Jurkat, Clone E6-1 (cell line): ENCODE measurements around the gene GDNF.
"Not testable (repeated sequence)": the region's sequence is repeated elsewhere in the genome, so short reads cannot be mapped to it uniquely, and the experiment has no call there.

Experiments used
- DNase-seq: peaks from one replicate; pipeline ENCODE4 v3.0.0-alpha.2; 2011; ENCODE audit warnings: low read depth, low spot score
- H3K4me3 ChIP-seq: 2 replicates; pipeline ENCODE4 v1.5.1; 2011; ENCODE audit warnings: mild to moderate bottlenecking, low read length, control low read depth, moderate library complexity

The GDNF gene

GRCh38 chr5:37830348-37830747, 9.5 kb downstream of the GDNF start:
- no peak overlapping the region for H3K4me3 ChIP-seq
- DNase-seq = no peak

- H3K4me3 ChIP-seq = no peak overlapping the region
- DNase-seq = peak; percentile 6
These were observed 14.4 kb downstream of the GDNF start for GRCh38 chr5:37825334-37825915.

GRCh38 chr5:37823433-37824152, 16.2 kb downstream of the GDNF start:
- no peak for DNase-seq
- no peak overlapping the region for H3K4me3 ChIP-seq

- no peak for DNase-seq
- H3K4me3 ChIP-seq = no peak overlapping the region
These were observed 23.0 kb downstream of the GDNF start for GRCh38 chr5:37816883-37817282.

- DNase-seq = no peak
- H3K4me3 ChIP-seq = no peak overlapping the region
These were observed 23.5 kb downstream of the GDNF start for GRCh38 chr5:37816331-37816730.

GRCh38 chr5:37815913-37816312, 23.9 kb downstream of the GDNF start:
- no peak for DNase-seq
- H3K4me3 ChIP-seq = no peak overlapping the region

- DNase-seq = peak; percentile 25
- no peak overlapping the region for H3K4me3 ChIP-seq
These were observed 25.1 kb downstream of the GDNF start for GRCh38 chr5:37814699-37815098.

GRCh38 chr5:37812365-37812764, 27.5 kb downstream of the GDNF start:
- H3K4me3 ChIP-seq = no peak overlapping the region
- DNase-seq = no peak

GRCh38 chr5:37811866-37812265, 28.0 kb downstream of the GDNF start:
- H3K4me3 ChIP-seq = no peak overlapping the region
- no peak for DNase-seq

- DNase-seq = no peak
- H3K4me3 ChIP-seq = no peak overlapping the region
These were observed 29.5 kb downstream of the GDNF start for GRCh38 chr5:37810311-37810710.

- H3K4me3 ChIP-seq = no peak overlapping the region
- DNase-seq = no peak
These were observed 30.9 kb downstream of the GDNF start for GRCh38 chr5:37808945-37809344.

- no peak overlapping the region for H3K4me3 ChIP-seq
- DNase-seq = no peak
These were observed 32.1 kb downstream of the GDNF start for GRCh38 chr5:37807621-37808301.

GRCh38 chr5:37807015-37807414, 32.8 kb downstream of the GDNF start:
- no peak overlapping the region for H3K4me3 ChIP-seq
- no peak for DNase-seq

- no peak for DNase-seq
- no peak overlapping the region for H3K4me3 ChIP-seq
These were observed 33.4 kb downstream of the GDNF start for GRCh38 chr5:37806476-37806875.

- H3K4me3 ChIP-seq = no peak overlapping the region
- no peak for DNase-seq
These were observed 33.8 kb downstream of the GDNF start for GRCh38 chr5:37806016-37806415.

- no peak overlapping the region for H3K4me3 ChIP-seq
- no peak for DNase-seq
These were observed 35.4 kb downstream of the GDNF start for GRCh38 chr5:37804401-37804800.

- no peak for DNase-seq
- no peak overlapping the region for H3K4me3 ChIP-seq
These were observed 36.4 kb downstream of the GDNF start for GRCh38 chr5:37803487-37803886.

- no peak overlapping the region for H3K4me3 ChIP-seq
- no peak for DNase-seq
These were observed 38.3 kb downstream of the GDNF start for GRCh38 chr5:37801521-37801920.

GRCh38 chr5:37799865-37800421, 39.9 kb downstream of the GDNF start:
- peak; percentile 4 for DNase-seq
- no peak overlapping the region for H3K4me3 ChIP-seq

GRCh38 chr5:37796435-37796834, 43.4 kb downstream of the GDNF start:
- H3K4me3 ChIP-seq, DNase-seq: not testable (repeated sequence)
